ENCODE data around the gene PCBP3. TPM values are rescaled to one million over a fixed set of nuclear protein-coding genes. Genes with fewer than 3 reads are reported as not detected.
A peak's percentile ranks its signal among the peaks of the same experiment; 100 is the strongest.

The PCBP3 gene
- total and polyA plus RNA-seq, 2 donors (not counting 3 experiments of a cell fraction or from before 2014, with no cell fraction given) = 0.06 to 1.1 TPM

DNA sequence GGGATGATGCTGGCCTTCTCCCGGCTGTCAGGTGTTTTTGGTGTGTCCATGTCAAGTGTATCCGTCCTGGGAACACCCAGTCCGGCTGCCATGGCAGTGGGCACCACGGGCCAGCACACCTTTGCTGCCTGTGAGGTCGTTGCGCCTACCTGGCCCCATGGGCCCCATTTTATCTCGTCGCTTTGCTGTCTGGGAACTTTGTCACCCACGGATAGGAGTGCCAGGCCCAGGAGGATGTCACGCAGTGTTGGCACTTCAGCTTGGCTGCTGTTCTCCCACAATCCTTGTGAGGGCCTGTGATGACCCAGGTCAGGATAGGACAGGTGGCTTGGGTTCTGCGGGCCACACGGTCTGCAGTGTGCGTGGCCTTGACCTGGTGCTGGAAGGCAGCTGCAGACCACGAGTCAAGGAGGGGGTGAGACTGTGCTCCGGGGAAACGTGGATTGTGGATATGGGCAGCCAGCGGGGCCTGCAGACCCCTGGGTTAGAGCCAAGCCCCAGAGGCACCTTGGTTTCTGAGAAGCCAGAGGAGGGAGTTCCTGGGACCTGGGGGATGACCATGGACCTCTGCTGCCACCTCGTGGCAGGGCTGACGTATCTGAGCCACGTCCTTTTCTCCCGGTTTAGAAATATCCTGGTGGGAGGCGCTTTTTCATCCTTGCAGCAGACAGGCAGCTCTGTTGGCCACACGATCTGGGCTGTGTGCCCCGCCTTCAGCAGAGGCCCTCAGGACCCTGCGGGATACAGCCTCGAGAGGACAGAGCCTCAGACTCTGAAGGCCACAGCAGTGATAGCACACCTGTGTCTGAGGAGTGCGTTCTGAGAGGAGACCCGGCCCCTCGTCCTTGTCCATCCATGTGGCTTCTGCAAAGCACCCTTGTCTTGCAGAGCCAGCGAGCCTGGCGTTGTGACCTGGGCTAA is 176.9 kb downstream of the PCBP3 start:
- Histone ChIP-seq H3K36me3 (ENCODE audit: control insufficient read depth in 2 of 2, extremely low read depth in 1 of 2, insufficient read depth in 2 of 2, low read length in 2 of 2) (no peaks in the 10 kb centered on the region), H3K9me3 (replicated peaks; ENCODE audit: control insufficient read depth, insufficient read depth, low read length) (no peaks in the 10 kb centered on the region), H3K4me3 (replicated peaks in 1 of 3; ENCODE audit: insufficient read depth in 1 of 3, low read depth in 1 of 3, low read length in 3 of 3) (no peak overlapping the region), H2AFZ (ENCODE audit: low read depth, low read length) (no peak overlapping the region), H3K79me2 (ENCODE audit: control insufficient read depth, insufficient read depth, low read length) (no peaks in the 10 kb centered on the region), H3K4me2 (ENCODE audit: insufficient read depth, low read length) (no peak overlapping the region), H3K4me1 (ENCODE audit: control insufficient read depth, extremely low read depth, insufficient read depth, low read length) (no peaks in the 10 kb centered on the region), H3K27ac (ENCODE audit: insufficient read depth, low read depth, low read length) (no peak overlapping the region), H3K27me3 (ENCODE audit: control insufficient read depth in 2 of 2, insufficient read depth in 2 of 2, low read length in 2 of 2) (peaks cover 3 to 4% of the 10 kb centered on the region in 2 experiments), H3K9me1 (replicated peaks; ENCODE audit: control insufficient read depth, extremely low read depth, insufficient read depth, low read length) (no peaks in the 10 kb centered on the region), H4K20me1 (replicated peaks; ENCODE audit: control insufficient read depth, extremely low read depth, insufficient read depth, low read length) (no peaks in the 10 kb centered on the region), H3K9ac (replicated peaks; ENCODE audit: extremely low read depth, insufficient read depth, low read length) (no peak overlapping the region)
- TF ChIP-seq EZH2 (IDR thresholded peaks at IDR 0.05; ENCODE audit: borderline replicate concordance, low read depth, low read length, severe bottlenecking) = no peak
- TF ChIP-seq, protein P1, sequence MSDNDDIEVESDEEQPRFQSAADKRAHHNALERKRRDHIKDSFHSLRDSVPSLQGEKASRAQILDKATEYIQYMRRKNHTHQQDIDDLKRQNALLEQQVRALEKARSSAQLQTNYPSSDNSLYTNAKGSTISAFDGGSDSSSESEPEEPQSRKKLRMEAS (IDR thresholded peaks at IDR 0.05; ENCODE audit: insufficient read depth, insufficient read length) = no peak
- TF ChIP-seq, protein P2, sequence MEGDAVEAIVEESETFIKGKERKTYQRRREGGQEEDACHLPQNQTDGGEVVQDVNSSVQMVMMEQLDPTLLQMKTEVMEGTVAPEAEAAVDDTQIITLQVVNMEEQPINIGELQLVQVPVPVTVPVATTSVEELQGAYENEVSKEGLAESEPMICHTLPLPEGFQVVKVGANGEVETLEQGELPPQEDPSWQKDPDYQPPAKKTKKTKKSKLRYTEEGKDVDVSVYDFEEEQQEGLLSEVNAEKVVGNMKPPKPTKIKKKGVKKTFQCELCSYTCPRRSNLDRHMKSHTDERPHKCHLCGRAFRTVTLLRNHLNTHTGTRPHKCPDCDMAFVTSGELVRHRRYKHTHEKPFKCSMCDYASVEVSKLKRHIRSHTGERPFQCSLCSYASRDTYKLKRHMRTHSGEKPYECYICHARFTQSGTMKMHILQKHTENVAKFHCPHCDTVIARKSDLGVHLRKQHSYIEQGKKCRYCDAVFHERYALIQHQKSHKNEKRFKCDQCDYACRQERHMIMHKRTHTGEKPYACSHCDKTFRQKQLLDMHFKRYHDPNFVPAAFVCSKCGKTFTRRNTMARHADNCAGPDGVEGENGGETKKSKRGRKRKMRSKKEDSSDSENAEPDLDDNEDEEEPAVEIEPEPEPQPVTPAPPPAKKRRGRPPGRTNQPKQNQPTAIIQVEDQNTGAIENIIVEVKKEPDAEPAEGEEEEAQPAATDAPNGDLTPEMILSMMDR (IDR thresholded peaks at IDR 0.05; ENCODE audit: extremely low read depth in 1 of 2, insufficient read depth in 1 of 2, low read depth in 1 of 2, low read length in 2 of 2) = peak; percentile 77 to 87
- TF ChIP-seq JUN (IDR thresholded peaks at IDR 0.05; ENCODE audit: borderline replicate concordance, insufficient read depth, insufficient read length, low read depth) = no peak
- no peak for TF ChIP-seq MYC (IDR thresholded peaks at IDR 0.05; ENCODE audit: low read depth, low read length)
- dilution Hi-C loops (cut with MboI; ENCODE audit: extremely low pct_ligation_motif_present, low sequenced_read_pairs) = no loop called here
- BruUV-seq (replicated peaks) = no TSS peak
- DNase-seq (ENCODE audit: low read depth, low spot score) (peak; percentile 60), FAIRE-seq (peak; percentile 90)
- ChIA-PET POLR2A (no interaction called here), CTCF (interaction anchor here (0.6 to 5.9 kb wide), 18 partner anchors 9 to 683 kb away, joined by 3 to 46 read pairs (median 4); no protein-coding TSS in a partner anchor)
- intact Hi-C loops (cut with micrococcal nuclease) = loop anchor here (1.0 to 5.0 kb wide), 5 partner anchors 265 to 873 kb away; no protein-coding TSS in a partner anchor

Measured in endothelial cell of umbilical vein (primary cell).